K562 (cell line): Measurements from ENCODE around the gene HNRNPK. TPM values are rescaled to one million over a fixed set of nuclear protein-coding genes. Genes with fewer than 3 reads are reported as not detected.

Experiments
- CAMTA2 ChIP-seq: fragments of 250-450 bp; sonication (Bioruptor Pico); conservative IDR thresholded peaks from 2 replicates; pipeline ENCODE4 v1.5.1; 2022
- CC2D1A ChIP-seq: fragments of 450-650 bp; IDR thresholded peaks from 2 replicates; pipeline ENCODE4 v1.6.1; 2017; ENCODE audit warnings: mild to moderate bottlenecking
- FOXM1 ChIP-seq, 2 experiments: fragments of 450-650 bp in 1 of 2; sonication (generic) in 1 of 2; formaldehyde crosslinking in 1 of 2; IDR thresholded peaks; 2 replicates each; pipeline versions ENCODE4 v1.6.1 to v1.9.0; 2017 to 2022; ENCODE audit warnings: low read depth in 2 of 2, mild to moderate bottlenecking in 2 of 2, missing genetic modification reagents in 1 of 2, moderate library complexity in 1 of 2
- KLF16 ChIP-seq: IDR thresholded peaks from 2 replicates; pipeline ENCODE4 v1.6.1; 2016; ENCODE audit warnings: antibody characterized with exemption
- RBM25 ChIP-seq: fragments of 200-400 bp; formaldehyde crosslinking; IDR thresholded peaks from 2 replicates; pipeline ENCODE4 v1.6.1; 2018; ENCODE audit warnings: low read length, low read depth, moderate library complexity; ENCODE audit not compliant: severe bottlenecking
- SFPQ ChIP-seq: fragments of 200-400 bp; formaldehyde crosslinking; IDR thresholded peaks from 2 replicates; pipeline ENCODE4 v1.6.1; 2017; ENCODE audit warnings: mild to moderate bottlenecking, low read depth, low read length, moderate library complexity
- ZBED1 ChIP-seq: IDR thresholded peaks from 2 replicates; pipeline ENCODE4 v1.6.1; 2014
- ZBTB5 ChIP-seq: fragments of 450-650 bp; IDR thresholded peaks from 2 replicates; pipeline ENCODE4 v1.6.1; 2017; ENCODE audit warnings: antibody characterized with exemption
- ZFP1 ChIP-seq: fragments of 450-650 bp; formaldehyde crosslinking; IDR thresholded peaks from 2 replicates; pipeline ENCODE4 v1.4.0; 2020; ENCODE audit warnings: mild to moderate bottlenecking, mixed read lengths
- ZNF165 ChIP-seq: fragments of 250-450 bp; sonication (Bioruptor Pico); IDR thresholded peaks from 2 replicates; pipeline ENCODE4 v1.4.0; 2020; ENCODE audit warnings: borderline replicate concordance
- ZNF263 ChIP-seq: sonication (generic); formaldehyde crosslinking; IDR thresholded peaks from 2 replicates; pipeline ENCODE4 v1.8.0; 2022; ENCODE audit warnings: mild to moderate bottlenecking, missing genetic modification reagents, borderline replicate concordance
- ZNF707 ChIP-seq: fragments of 250-450 bp; sonication (Bioruptor Pico); conservative IDR thresholded peaks from 2 replicates; pipeline ENCODE4 v1.8.0; 2022; ENCODE audit warnings: inconsistent platforms, mild to moderate bottlenecking, moderate library complexity
- polyA plus RNA-seq, 8 experiments: library from polyadenylated mRNA; depleted of rRNA in 4 of 8; stranded (reverse) in 5 of 8; unstranded in 3 of 8; fragments of >200 nt; fragmentation: Nextera tagmentation in 2 of 8; fragmentation: Illumina TruSeq in 1 of 8; extraction: Ambion mirVana in 2 of 8; extraction: Trizol in 1 of 8; gene quantifications; 2 replicates each; pipeline versions ENCODE4 v1.2.1 to v1.2.3, GENCODE V29; 2011 to 2014; ENCODE audit warnings: inconsistent platforms in 1 of 8, missing spikeins in 1 of 8
- total RNA-seq, 7 experiments: library from RNA; depleted of rRNA in 6 of 7; stranded (reverse); fragments of >200 nt in 6 of 7; fragmentation: Illumina TruSeq in 2 of 7; extraction: Trizol in 2 of 7; gene quantifications; 2 replicates each; pipeline versions ENCODE4 v1.2.1 to v1.2.3, GENCODE V29; 2011 to 2021; ENCODE audit warnings: low replicate concordance in 1 of 7
- TF ChIP-seq, protein P1 (sequence below): fragments of 250-450 bp; sonication (Bioruptor Pico); IDR thresholded peaks from 2 replicates; pipeline ENCODE4 v1.8.0; 2022; ENCODE audit warnings: inconsistent platforms
- TF ChIP-seq, protein P2 (sequence below): sonication (generic); formaldehyde crosslinking; IDR thresholded peaks from 2 replicates; pipeline ENCODE4 v1.8.1; 2023; ENCODE audit warnings: mild to moderate bottlenecking, missing genetic modification reagents
- TF ChIP-seq, protein P3 (sequence below), 2 experiments: fragments of 150-350 bp in 1 of 2; IDR thresholded peaks; 2 replicates each; pipeline ENCODE4 v1.6.1; 2012 to 2016; ENCODE audit warnings: low read depth in 2 of 2, low read length in 2 of 2, mild to moderate bottlenecking in 1 of 2, moderate library complexity in 1 of 2

The HNRNPK gene
- total and polyA plus RNA-seq, 9 of the 15 experiments (the other 6 are each of a cell fraction or from before 2014, with no cell fraction given): 224 to 883 (median 618) TPM

DNA sequence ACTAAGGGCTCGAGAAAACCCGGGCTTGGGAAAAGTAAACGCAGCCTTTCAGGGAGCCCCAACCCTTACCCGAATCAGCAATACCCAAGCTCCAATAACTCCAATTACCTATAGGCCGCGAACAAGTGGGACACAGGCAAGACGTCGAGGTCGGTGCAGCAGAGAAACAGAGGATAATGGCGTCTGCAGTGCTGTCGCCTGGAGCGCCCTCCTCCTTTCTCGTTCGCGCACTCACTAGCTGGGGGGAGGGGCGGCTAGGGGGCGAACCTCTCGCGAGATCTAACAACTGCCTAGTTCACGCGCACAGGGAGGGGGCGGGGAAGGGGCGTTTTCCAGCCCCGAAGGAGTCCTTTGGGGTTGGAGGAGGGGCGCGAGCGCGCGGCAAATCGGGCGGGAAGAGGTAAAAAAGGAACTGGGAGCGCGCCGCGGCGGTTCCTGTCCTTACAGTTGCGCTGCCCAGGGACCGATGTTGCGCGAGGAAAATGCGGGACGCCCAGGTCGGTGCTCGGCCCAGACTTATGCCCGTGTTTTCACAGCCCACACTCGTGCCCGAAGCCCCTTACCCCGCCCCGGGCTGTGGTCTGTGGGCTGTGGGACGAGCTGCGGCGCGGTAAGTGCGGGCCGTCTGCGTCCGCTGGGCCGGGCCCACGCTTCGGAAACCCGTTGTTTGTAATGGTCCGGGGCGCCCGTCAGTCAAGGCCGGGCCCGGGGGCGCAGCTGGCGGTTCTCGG, 545 bp upstream of the HNRNPK start, which contains the start of gene RMI1 (continued):
- TF ChIP-seq, protein P1, sequence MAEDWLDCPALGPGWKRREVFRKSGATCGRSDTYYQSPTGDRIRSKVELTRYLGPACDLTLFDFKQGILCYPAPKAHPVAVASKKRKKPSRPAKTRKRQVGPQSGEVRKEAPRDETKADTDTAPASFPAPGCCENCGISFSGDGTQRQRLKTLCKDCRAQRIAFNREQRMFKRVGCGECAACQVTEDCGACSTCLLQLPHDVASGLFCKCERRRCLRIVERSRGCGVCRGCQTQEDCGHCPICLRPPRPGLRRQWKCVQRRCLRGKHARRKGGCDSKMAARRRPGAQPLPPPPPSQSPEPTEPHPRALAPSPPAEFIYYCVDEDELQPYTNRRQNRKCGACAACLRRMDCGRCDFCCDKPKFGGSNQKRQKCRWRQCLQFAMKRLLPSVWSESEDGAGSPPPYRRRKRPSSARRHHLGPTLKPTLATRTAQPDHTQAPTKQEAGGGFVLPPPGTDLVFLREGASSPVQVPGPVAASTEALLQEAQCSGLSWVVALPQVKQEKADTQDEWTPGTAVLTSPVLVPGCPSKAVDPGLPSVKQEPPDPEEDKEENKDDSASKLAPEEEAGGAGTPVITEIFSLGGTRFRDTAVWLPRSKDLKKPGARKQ (CRISPR knock-in tag): no peak
- TF ChIP-seq, protein P2, sequence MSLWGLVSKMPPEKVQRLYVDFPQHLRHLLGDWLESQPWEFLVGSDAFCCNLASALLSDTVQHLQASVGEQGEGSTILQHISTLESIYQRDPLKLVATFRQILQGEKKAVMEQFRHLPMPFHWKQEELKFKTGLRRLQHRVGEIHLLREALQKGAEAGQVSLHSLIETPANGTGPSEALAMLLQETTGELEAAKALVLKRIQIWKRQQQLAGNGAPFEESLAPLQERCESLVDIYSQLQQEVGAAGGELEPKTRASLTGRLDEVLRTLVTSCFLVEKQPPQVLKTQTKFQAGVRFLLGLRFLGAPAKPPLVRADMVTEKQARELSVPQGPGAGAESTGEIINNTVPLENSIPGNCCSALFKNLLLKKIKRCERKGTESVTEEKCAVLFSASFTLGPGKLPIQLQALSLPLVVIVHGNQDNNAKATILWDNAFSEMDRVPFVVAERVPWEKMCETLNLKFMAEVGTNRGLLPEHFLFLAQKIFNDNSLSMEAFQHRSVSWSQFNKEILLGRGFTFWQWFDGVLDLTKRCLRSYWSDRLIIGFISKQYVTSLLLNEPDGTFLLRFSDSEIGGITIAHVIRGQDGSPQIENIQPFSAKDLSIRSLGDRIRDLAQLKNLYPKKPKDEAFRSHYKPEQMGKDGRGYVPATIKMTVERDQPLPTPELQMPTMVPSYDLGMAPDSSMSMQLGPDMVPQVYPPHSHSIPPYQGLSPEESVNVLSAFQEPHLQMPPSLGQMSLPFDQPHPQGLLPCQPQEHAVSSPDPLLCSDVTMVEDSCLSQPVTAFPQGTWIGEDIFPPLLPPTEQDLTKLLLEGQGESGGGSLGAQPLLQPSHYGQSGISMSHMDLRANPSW: no peak
- TF ChIP-seq KLF16 (no peak), FOXM1 (IDR thresholded peaks at IDR 0.05; ENCODE audit: low read depth) (no peak), FOXM1 (CRISPR knock-in tag; IDR thresholded peaks at IDR 0.05; ENCODE audit: low read depth) (no peak), CC2D1A (no peak), ZBTB5 (no peak), ZNF263 (CRISPR knock-in tag) (no peak; the same call in 1 of the 2 replicates), ZBED1 (no peak), RBM25 (no peak), SFPQ (no peak), ZNF707 (CRISPR knock-in tag) (no peak), CAMTA2 (no peak), ZNF165 (CRISPR knock-in tag) (no peak), ZFP1 (CRISPR knock-in tag) (no peak)
- TF ChIP-seq, protein P3, sequence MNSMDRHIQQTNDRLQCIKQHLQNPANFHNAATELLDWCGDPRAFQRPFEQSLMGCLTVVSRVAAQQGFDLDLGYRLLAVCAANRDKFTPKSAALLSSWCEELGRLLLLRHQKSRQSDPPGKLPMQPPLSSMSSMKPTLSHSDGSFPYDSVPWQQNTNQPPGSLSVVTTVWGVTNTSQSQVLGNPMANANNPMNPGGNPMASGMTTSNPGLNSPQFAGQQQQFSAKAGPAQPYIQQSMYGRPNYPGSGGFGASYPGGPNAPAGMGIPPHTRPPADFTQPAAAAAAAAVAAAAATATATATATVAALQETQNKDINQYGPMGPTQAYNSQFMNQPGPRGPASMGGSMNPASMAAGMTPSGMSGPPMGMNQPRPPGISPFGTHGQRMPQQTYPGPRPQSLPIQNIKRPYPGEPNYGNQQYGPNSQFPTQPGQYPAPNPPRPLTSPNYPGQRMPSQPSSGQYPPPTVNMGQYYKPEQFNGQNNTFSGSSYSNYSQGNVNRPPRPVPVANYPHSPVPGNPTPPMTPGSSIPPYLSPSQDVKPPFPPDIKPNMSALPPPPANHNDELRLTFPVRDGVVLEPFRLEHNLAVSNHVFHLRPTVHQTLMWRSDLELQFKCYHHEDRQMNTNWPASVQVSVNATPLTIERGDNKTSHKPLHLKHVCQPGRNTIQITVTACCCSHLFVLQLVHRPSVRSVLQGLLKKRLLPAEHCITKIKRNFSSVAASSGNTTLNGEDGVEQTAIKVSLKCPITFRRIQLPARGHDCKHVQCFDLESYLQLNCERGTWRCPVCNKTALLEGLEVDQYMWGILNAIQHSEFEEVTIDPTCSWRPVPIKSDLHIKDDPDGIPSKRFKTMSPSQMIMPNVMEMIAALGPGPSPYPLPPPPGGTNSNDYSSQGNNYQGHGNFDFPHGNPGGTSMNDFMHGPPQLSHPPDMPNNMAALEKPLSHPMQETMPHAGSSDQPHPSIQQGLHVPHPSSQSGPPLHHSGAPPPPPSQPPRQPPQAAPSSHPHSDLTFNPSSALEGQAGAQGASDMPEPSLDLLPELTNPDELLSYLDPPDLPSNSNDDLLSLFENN (IDR thresholded peaks at IDR 0.05; ENCODE audit: low read depth in 2 of 2, low read length in 2 of 2): no peak
